Natural killer cell (primary cell): ENCODE data around the gene CPA5. TPM values are rescaled to one million over a fixed set of nuclear protein-coding genes. Genes with fewer than 3 reads are reported as not detected.

Experiments
- ATAC-seq, 3 donors: fragments of 150-1000 bp in 2 of 3; fragments of 200-7000 bp in 1 of 3; cut with Tn5 transposase; 1 replicate in 1 of 3; 2 replicates in 2 of 3; pipeline ENCODE4 v1.10.0; 2021; ENCODE audit warnings: mild to moderate bottlenecking in 2 of 3, moderate library complexity in 2 of 3
- DNase-seq, 2 donors: peaks; one replicate each; pipeline versions ENCODE4 v3.0.0 to v3.0.0-alpha.2; 2013 to 2021; ENCODE audit warnings: mixed read lengths in 1 of 2
- H3K27ac ChIP-seq: one replicate; pipeline ENCODE4 v1.5.1; 2013; ENCODE audit warnings: mild to moderate bottlenecking, low read length
- H3K27me3 ChIP-seq: one replicate; pipeline ENCODE4 v1.6.1; 2013; ENCODE audit warnings: low read length; ENCODE audit not compliant: control insufficient read depth, insufficient read depth
- H3K36me3 ChIP-seq: one replicate; pipeline ENCODE4 v1.6.1; 2013; ENCODE audit warnings: low read length; ENCODE audit not compliant: control insufficient read depth, insufficient read depth
- H3K4me1 ChIP-seq: one replicate; pipeline ENCODE4 v1.6.1; 2013; ENCODE audit warnings: low read length; ENCODE audit not compliant: control insufficient read depth, insufficient read depth
- H3K4me3 ChIP-seq: one replicate; pipeline ENCODE4 v1.5.1; 2013; ENCODE audit warnings: low read length
- H3K9me3 ChIP-seq: one replicate; pipeline ENCODE4 v1.6.1; 2013; ENCODE audit warnings: low read length; ENCODE audit not compliant: control insufficient read depth, insufficient read depth
- H3K27ac Mint-ChIP-seq, 2 donors: one replicate each; pipeline ENCODE4 v1.8.0; 2022; ENCODE audit warnings: mild to moderate bottlenecking in 2 of 2, mixed read lengths in 2 of 2, moderate library complexity in 1 of 2
- H3K27me3 Mint-ChIP-seq, 2 donors: one replicate each; pipeline ENCODE4 v1.8.0; 2022; ENCODE audit warnings: low read depth in 2 of 2, mixed read lengths in 2 of 2
- H3K36me3 Mint-ChIP-seq: one replicate; pipeline ENCODE4 v1.8.0; 2022; ENCODE audit warnings: mixed read lengths
- H3K4me1 Mint-ChIP-seq, 2 donors: one replicate each; pipeline ENCODE4 v1.8.0; 2022; ENCODE audit warnings: mixed read lengths in 2 of 2
- H3K4me3 Mint-ChIP-seq: one replicate; pipeline ENCODE4 v1.8.0; 2022; ENCODE audit warnings: mild to moderate bottlenecking, moderate library complexity, mixed read lengths
- H3K9me3 Mint-ChIP-seq, 2 donors: one replicate each; pipeline ENCODE4 v1.8.0; 2022; ENCODE audit warnings: mixed read lengths in 2 of 2
- CTCF ChIP-seq: fragments of 200-600 bp; IDR thresholded peaks from one replicate; pipeline ENCODE4 v1.8.0; 2022; ENCODE audit warnings: antibody characterized with exemption
- WGBS: methylation state at CpG from one replicate; pipeline ENCODE4 v1.1.7; 2013; ENCODE audit warnings: missing lambda C conversion rate; ENCODE audit not compliant: insufficient coverage; 5-methylcytosine and 5-hydroxymethylcytosine counted together
- intact Hi-C: fragments of 100-400 bp; cut with micrococcal nuclease; formaldehyde crosslinking; loops from one replicate; pipeline ENCODE4 v1.14.2; 2022
- total RNA-seq, 4 donors: library from RNA; stranded (reverse); fragments of 120-200 nt in 1 of 4; gene quantifications; one replicate each; pipeline versions ENCODE4 v1.2.3 to v1.2.4, GENCODE V29; 2013 to 2022

The CPA5 gene
- total RNA-seq: not detected
- total RNA-seq (2013): not detected

- no peaks in the 10 kb centered on the region for H3K4me1 ChIP-seq
- intact Hi-C loops: no loop called here
- Mint-ChIP-seq H3K27ac (no peak within 1 kb of the TSS), H3K27me3 (peaks cover 0 to 3% of the 10 kb centered on the region in 2 donors), H3K36me3 (no peaks in the 10 kb centered on the region), H3K9me3 (no peaks in the 10 kb centered on the region), H3K4me3 (no peak within 1 kb of the TSS), H3K4me1 (no peaks in the 10 kb centered on the region)
- WGBS: 87% methylated on average over 5 of the region's 5 CpGs
- no peaks in the 10 kb centered on the region for H3K27me3 ChIP-seq
- TF ChIP-seq CTCF: no peak
- H3K9me3 ChIP-seq: no peaks in the 10 kb centered on the region
- DNase-seq (no peak), ATAC-seq (no peak)
- no peak within 1 kb of the TSS for H3K27ac ChIP-seq
- no peaks in the 10 kb centered on the region for H3K36me3 ChIP-seq
- no peak within 1 kb of the TSS for H3K4me3 ChIP-seq
These were observed at the start of gene CPA5 for GRCh38 chr7:130344271-130344866. CPA5 (plus strand) TSS chr7:130344816; CDS start chr7:130346486, 1,670 bp downstream.

DNA sequence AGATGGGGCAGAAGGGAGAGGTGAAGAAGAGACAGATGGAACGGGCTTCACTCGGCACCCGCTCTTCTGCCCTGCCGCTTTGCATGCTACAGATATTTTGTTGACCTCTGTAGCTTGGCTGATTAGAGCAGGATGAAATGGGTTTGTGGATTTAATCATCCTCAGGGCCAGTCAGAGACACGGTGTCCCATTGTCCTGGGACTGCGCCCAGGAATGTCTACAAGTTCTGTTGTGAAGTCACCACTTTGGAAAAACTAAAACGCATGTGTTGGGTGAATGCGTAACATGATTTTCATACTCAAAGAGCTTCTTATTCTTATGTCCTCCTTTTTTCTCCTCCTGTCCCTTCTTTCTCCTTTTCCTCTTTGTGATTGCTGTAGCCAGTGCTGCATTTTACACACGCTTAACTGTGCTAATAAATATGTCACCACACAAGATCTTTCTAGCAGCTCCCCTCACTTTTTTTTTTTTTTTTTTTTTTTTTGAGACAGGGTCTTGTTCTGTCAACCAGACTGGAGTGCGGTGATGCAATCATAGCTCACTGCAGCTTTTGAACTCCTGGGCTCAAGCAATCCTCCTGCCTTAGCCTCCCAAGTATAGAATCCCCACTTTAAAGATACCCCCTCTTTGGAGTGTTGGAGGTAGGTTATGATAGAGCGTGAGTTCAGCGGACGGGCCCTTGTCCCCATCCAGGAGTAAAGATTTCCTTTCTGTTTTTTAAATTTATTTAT, 48.2 kb upstream of the CPA5 start:
- H3K27ac ChIP-seq: no peak overlapping the region
- H3K4me3 ChIP-seq: no peak overlapping the region
- TF ChIP-seq CTCF: no peak
- H3K4me1 ChIP-seq: no peaks in the 10 kb centered on the region
- H3K4me1 Mint-ChIP-seq: no peaks in the 10 kb centered on the region
- no peak overlapping the region for H3K4me3 Mint-ChIP-seq
- intact Hi-C loops: no loop called here
- no peaks in the 10 kb centered on the region for H3K36me3 Mint-ChIP-seq
- no peak for ATAC-seq
- no peaks in the 10 kb centered on the region for H3K9me3 ChIP-seq
- no peak overlapping the region for H3K27ac Mint-ChIP-seq
- no peak for DNase-seq
- no peaks in the 10 kb centered on the region for H3K27me3 ChIP-seq
- H3K36me3 ChIP-seq: no peaks in the 10 kb centered on the region
- WGBS: 90% methylated on average over 9 of the region's 13 CpGs
- H3K27me3 Mint-ChIP-seq: peaks cover 0 to 10% of the 10 kb centered on the region in 2 donors
- no peaks in the 10 kb centered on the region for H3K9me3 Mint-ChIP-seq

GRCh38 chr7:130297628-130298543, 46.7 kb upstream of the CPA5 start:
- Mint-ChIP-seq H3K27ac (no peak overlapping the region), H3K4me3 (no peak overlapping the region), H3K9me3 (no peaks in the 10 kb centered on the region), H3K36me3 (no peaks in the 10 kb centered on the region), H3K4me1 (no peaks in the 10 kb centered on the region), H3K27me3 (peaks cover 0 to 10% of the 10 kb centered on the region in 2 donors)
- no peaks in the 10 kb centered on the region for H3K4me1 ChIP-seq
- no peaks in the 10 kb centered on the region for H3K36me3 ChIP-seq
- DNase-seq: no peak
- 93% methylated on average over 19 of the region's 20 CpGs for WGBS
- H3K9me3 ChIP-seq: no peaks in the 10 kb centered on the region
- no peak for TF ChIP-seq CTCF
- ATAC-seq: peak in 1 of 3 donors; percentile 28
- intact Hi-C loops: no loop called here
- H3K4me3 ChIP-seq: no peak overlapping the region
- H3K27me3 ChIP-seq: no peaks in the 10 kb centered on the region
- H3K27ac ChIP-seq: no peak overlapping the region
